T-helper 1 cell treated with Interleukin-12 subunit alpha and Interleukin-12 subunit beta and Interleukin-4 antibody, amounts not matched to agents 30 ng/mL and 1 ng/mL, for 36 hours (primary cell): ENCODE results near the gene RFT1. TPM values are rescaled to one million over a fixed set of nuclear protein-coding genes. Genes with fewer than 3 reads are reported as not detected.
"Not testable (repeated sequence)": the region's sequence is repeated elsewhere in the genome, so short reads cannot be mapped to it uniquely, and the experiment has no call there.

Experiments used
- intact Hi-C: fragments of 100-400 bp; cut with micrococcal nuclease; formaldehyde crosslinking; loops from one replicate; pipeline ENCODE4 v1.15.1; 2024
- total RNA-seq: library from RNA; stranded (reverse); gene quantifications from 2 replicates; pipeline ENCODE4 v1.2.3, GENCODE V29; 2022

The RFT1 gene
- total RNA-seq, 1 donor from 2014 or later: 34.1 TPM

GRCh38 chr3:53072653-53073552 is 57.3 kb downstream of the RFT1 start:
- intact Hi-C loops: loop anchor here (1.0 to 2.0 kb wide), 11 partner anchors 27 to 645 kb away; partner anchors contain the start of genes SFMBT1, SPCS1, STIMATE and UQCC5

- intact Hi-C loops: loop anchor here (1.0 to 2.0 kb wide), 11 partner anchors 26 to 644 kb away; partner anchors contain the start of genes SFMBT1, SPCS1, STIMATE and UQCC5
These were observed 58.3 kb downstream of the RFT1 start for GRCh38 chr3:53071882-53072431.

- intact Hi-C loops: no loop called here
These were observed 60.7 kb downstream of the RFT1 start for GRCh38 chr3:53069422-53070068.

- intact Hi-C loops: no loop called here
These were observed 62.1 kb downstream of the RFT1 start for GRCh38 chr3:53068176-53068575.

GRCh38 chr3:53067567-53067966 is 62.7 kb downstream of the RFT1 start:
- intact Hi-C loops: no loop called here

- intact Hi-C loops: no loop called here
These were observed 64.3 kb downstream of the RFT1 start for GRCh38 chr3:53065841-53066480.

GRCh38 chr3:53062905-53063304 is 67.3 kb downstream of the RFT1 start:
- intact Hi-C loops: no loop called here

- intact Hi-C loops: no loop called here
These were observed 73.8 kb downstream of the RFT1 start for GRCh38 chr3:53056442-53056841.

GRCh38 chr3:53054233-53054632 is 76.0 kb downstream of the RFT1 start:
- intact Hi-C loops: not testable (repeated sequence)

- intact Hi-C loops: no loop called here
These were observed 78.3 kb downstream of the RFT1 start for GRCh38 chr3:53051929-53052328.

GRCh38 chr3:53049987-53050386 is 80.2 kb downstream of the RFT1 start:
- intact Hi-C loops: loop anchor here (10.0 kb wide), 3 partner anchors 515 to 845 kb away; partner anchors contain the start of genes NISCH, NT5DC2, SELENOK and TNNC1

GRCh38 chr3:53046171-53047170 is 83.8 kb downstream of the RFT1 start:
- intact Hi-C loops: loop anchor here (1.0 to 10.0 kb wide), 8 partner anchors 26 to 848 kb away; partner anchors contain the start of genes DCP1A, NISCH, NT5DC2 and PRKCD

- intact Hi-C loops: loop anchor here (1.0 to 10.0 kb wide), 9 partner anchors 27 to 849 kb away; partner anchors contain the start of genes DCP1A, NISCH, NT5DC2 and PRKCD
These were observed 84.6 kb downstream of the RFT1 start, which contains the start of gene SFMBT1 for GRCh38 chr3:53045518-53046170. Gene SFMBT1 (minus strand): TSS chr3:53046073. CDS start chr3:52969128, 76,945 bp downstream.

- intact Hi-C loops: loop anchor here (1.0 to 10.0 kb wide), 8 partner anchors 58 to 850 kb away; partner anchors contain the start of genes GNL3, NISCH, NT5DC2 and RFT1
These were observed 85.3 kb downstream of the RFT1 start for GRCh38 chr3:53044711-53045517.

- intact Hi-C loops: loop anchor here (1.0 to 10.0 kb wide), 8 partner anchors 58 to 850 kb away; partner anchors contain the start of genes GNL3, NISCH, NT5DC2 and RFT1
These were observed 85.9 kb downstream of the RFT1 start for GRCh38 chr3:53044371-53044710.

- intact Hi-C loops: loop anchor here (1.0 to 10.0 kb wide), 8 partner anchors 59 to 851 kb away; partner anchors contain the start of genes GNL3, NISCH, NT5DC2 and RFT1
These were observed 86.5 kb downstream of the RFT1 start for GRCh38 chr3:53043738-53044137.

GRCh38 chr3:53042651-53043050 is 87.6 kb downstream of the RFT1 start:
- intact Hi-C loops: loop anchor here (10.0 kb wide), 3 partner anchors 508 to 852 kb away; partner anchors contain the start of genes NISCH, NT5DC2, SELENOK and TNNC1

- intact Hi-C loops: loop anchor here (10.0 kb wide), 3 partner anchors 506 to 854 kb away; partner anchors contain the start of genes NISCH, NT5DC2, SELENOK and TNNC1
These were observed 89.8 kb downstream of the RFT1 start for GRCh38 chr3:53040351-53040820.
